Activated naive CD4-positive, alpha-beta T cell treated with anti-CD3 and anti-CD28 coated beads for 36 hours (primary cell): Measurements from ENCODE around the gene RBM19. TPM values are rescaled to one million over a fixed set of nuclear protein-coding genes. Genes with fewer than 3 reads are reported as not detected.

Experiments
- CTCF ChIA-PET: fragments of 350-600 bp; sonication (Branson Sonifier 250); formaldehyde crosslinking; loops from one replicate; lab custom pipeline; 2021; ENCODE audit warnings: antibody characterized with exemption; lab: Charles Lee
- DNase-seq: peaks from one replicate; pipeline ENCODE4 v3.0.0-alpha.2; 2020
- H3K27ac Mint-ChIP-seq: one replicate; pipeline ENCODE4 v1.8.0; 2021; ENCODE audit warnings: mild to moderate bottlenecking, mixed read lengths
- H3K27me3 Mint-ChIP-seq: one replicate; pipeline ENCODE4 v1.8.0; 2021; ENCODE audit warnings: low read depth, mixed read lengths
- H3K36me3 Mint-ChIP-seq: one replicate; pipeline ENCODE4 v1.8.0; 2021; ENCODE audit warnings: low read depth, mixed read lengths
- H3K4me1 Mint-ChIP-seq: one replicate; pipeline ENCODE4 v1.8.0; 2021; ENCODE audit warnings: low read depth, mixed read lengths
- H3K4me3 Mint-ChIP-seq: one replicate; pipeline ENCODE4 v1.8.0; 2021; ENCODE audit warnings: mild to moderate bottlenecking, moderate library complexity, mixed read lengths
- H3K9me3 Mint-ChIP-seq: one replicate; pipeline ENCODE4 v1.8.0; 2021; ENCODE audit warnings: mixed read lengths
- intact Hi-C: fragments of 100-400 bp; cut with micrococcal nuclease; formaldehyde crosslinking; loops from one replicate; pipeline ENCODE4 v1.15.1; 2023
- total RNA-seq, 2 experiments: library from RNA; stranded (reverse); gene quantifications; one replicate each; pipeline ENCODE4 v1.2.3, GENCODE V29; 2021

The RBM19 gene
- total RNA-seq, 2 experiments from 2014 or later: 89.0 to 96.2 TPM

GRCh38 chr12:113877607-113878006, 88.5 kb downstream of the RBM19 start:
- CTCF ChIA-PET: interaction anchor here (1.1 kb wide), 1 partner anchor 60 kb away, joined by 4 read pairs; no protein-coding TSS in a partner anchor
- no peak overlapping the region for H3K4me3 Mint-ChIP-seq
- H3K4me1 Mint-ChIP-seq: no peaks in the 10 kb centered on the region
- no peak overlapping the region for H3K27ac Mint-ChIP-seq
- no peaks in the 10 kb centered on the region for H3K9me3 Mint-ChIP-seq
- H3K36me3 Mint-ChIP-seq: peaks cover 38% of the 10 kb centered on the region
- no peaks in the 10 kb centered on the region for H3K27me3 Mint-ChIP-seq
- DNase-seq: no peak
- intact Hi-C loops: no loop called here

- H3K4me3 Mint-ChIP-seq: no peak overlapping the region
- H3K9me3 Mint-ChIP-seq: no peaks in the 10 kb centered on the region
Measured at GRCh38 chr12:113876160-113876559, 90.0 kb downstream of the RBM19 start.

GRCh38 chr12:113875691-113876090, 90.4 kb downstream of the RBM19 start:
- no peaks in the 10 kb centered on the region for H3K27me3 Mint-ChIP-seq
- no peak overlapping the region for H3K4me3 Mint-ChIP-seq
- DNase-seq: no peak
- H3K36me3 Mint-ChIP-seq: peaks cover 40% of the 10 kb centered on the region
- CTCF ChIA-PET: no interaction called here
- H3K9me3 Mint-ChIP-seq: no peaks in the 10 kb centered on the region
- intact Hi-C loops: no loop called here
- no peak overlapping the region for H3K27ac Mint-ChIP-seq
- no peaks in the 10 kb centered on the region for H3K4me1 Mint-ChIP-seq

More at GRCh38 chr12:113876160-113876559, 90.0 kb downstream of the RBM19 start:
- Mint-ChIP-seq H3K36me3 (peaks cover 38% of the 10 kb centered on the region), H3K27ac (no peak overlapping the region), H3K27me3 (no peaks in the 10 kb centered on the region), H3K4me1 (no peaks in the 10 kb centered on the region)
- CTCF ChIA-PET: no interaction called here
- no peak for DNase-seq
- intact Hi-C loops: no loop called here

- peaks cover 37% of the 10 kb centered on the region for H3K36me3 Mint-ChIP-seq
- H3K9me3 Mint-ChIP-seq: no peaks in the 10 kb centered on the region
- H3K27ac Mint-ChIP-seq: no peak overlapping the region
- H3K27me3 Mint-ChIP-seq: no peaks in the 10 kb centered on the region
- intact Hi-C loops: no loop called here
- no peak overlapping the region for H3K4me3 Mint-ChIP-seq
- H3K4me1 Mint-ChIP-seq: no peaks in the 10 kb centered on the region
- CTCF ChIA-PET: no interaction called here
- no peak for DNase-seq
Measured at GRCh38 chr12:113874999-113875561, 91.0 kb downstream of the RBM19 start.

GRCh38 chr12:113874326-113874725, 91.8 kb downstream of the RBM19 start:
- CTCF ChIA-PET: no interaction called here
- intact Hi-C loops: no loop called here
- DNase-seq: no peak
- no peaks in the 10 kb centered on the region for H3K9me3 Mint-ChIP-seq
- H3K27me3 Mint-ChIP-seq: no peaks in the 10 kb centered on the region
- H3K4me3 Mint-ChIP-seq: no peak overlapping the region
- no peak overlapping the region for H3K27ac Mint-ChIP-seq
- peaks cover 33% of the 10 kb centered on the region for H3K36me3 Mint-ChIP-seq
- H3K4me1 Mint-ChIP-seq: no peaks in the 10 kb centered on the region

GRCh38 chr12:113873740-113874139, 92.4 kb downstream of the RBM19 start:
- CTCF ChIA-PET: no interaction called here
- H3K27me3 Mint-ChIP-seq: no peaks in the 10 kb centered on the region

GRCh38 chr12:113870890-113871289, 95.2 kb downstream of the RBM19 start:
- intact Hi-C loops: no loop called here
- Mint-ChIP-seq H3K36me3 (peaks cover 33% of the 10 kb centered on the region), H3K4me3 (no peak overlapping the region), H3K4me1 (no peaks in the 10 kb centered on the region), H3K27ac (no peak overlapping the region), H3K9me3 (no peaks in the 10 kb centered on the region), H3K27me3 (no peaks in the 10 kb centered on the region)
- no peak for DNase-seq
- CTCF ChIA-PET: no interaction called here

More at GRCh38 chr12:113873740-113874139, 92.4 kb downstream of the RBM19 start:
- DNase-seq: no peak
- H3K36me3 Mint-ChIP-seq: peaks cover 31% of the 10 kb centered on the region
- no peaks in the 10 kb centered on the region for H3K4me1 Mint-ChIP-seq
- H3K9me3 Mint-ChIP-seq: no peaks in the 10 kb centered on the region
- intact Hi-C loops: no loop called here
- no peak overlapping the region for H3K27ac Mint-ChIP-seq
- no peak overlapping the region for H3K4me3 Mint-ChIP-seq

- Mint-ChIP-seq H3K9me3 (no peaks in the 10 kb centered on the region), H3K27me3 (no peaks in the 10 kb centered on the region), H3K27ac (no peak overlapping the region), H3K4me1 (no peaks in the 10 kb centered on the region), H3K36me3 (peaks cover 34% of the 10 kb centered on the region), H3K4me3 (no peak overlapping the region)
- intact Hi-C loops: no loop called here
- no peak for DNase-seq
- CTCF ChIA-PET: no interaction called here
Measured at GRCh38 chr12:113870035-113870434, 96.1 kb downstream of the RBM19 start.

- CTCF ChIA-PET: interaction anchor here (0.7 to 1.4 kb wide), 2 partner anchors 41 to 454 kb away, joined by 3 read pairs; no protein-coding TSS in a partner anchor
- H3K9me3 Mint-ChIP-seq: no peaks in the 10 kb centered on the region
- no peak for DNase-seq
- no peak overlapping the region for H3K27ac Mint-ChIP-seq
- H3K4me1 Mint-ChIP-seq: no peaks in the 10 kb centered on the region
- H3K4me3 Mint-ChIP-seq: no peak overlapping the region
- H3K27me3 Mint-ChIP-seq: no peaks in the 10 kb centered on the region
- intact Hi-C loops: no loop called here
- peaks cover 25% of the 10 kb centered on the region for H3K36me3 Mint-ChIP-seq
Measured at GRCh38 chr12:113868365-113868764, 97.8 kb downstream of the RBM19 start.

- peaks cover 2% of the 10 kb centered on the region for H3K4me1 Mint-ChIP-seq
- H3K27ac Mint-ChIP-seq: no peak overlapping the region
- no peak for DNase-seq
- no peaks in the 10 kb centered on the region for H3K27me3 Mint-ChIP-seq
- no peaks in the 10 kb centered on the region for H3K9me3 Mint-ChIP-seq
- H3K36me3 Mint-ChIP-seq: peaks cover 25% of the 10 kb centered on the region
- H3K4me3 Mint-ChIP-seq: no peak overlapping the region
- CTCF ChIA-PET: no interaction called here
- intact Hi-C loops: no loop called here
Measured at GRCh38 chr12:113867258-113867657, 98.9 kb downstream of the RBM19 start.

GRCh38 chr12:113866496-113866895, 99.6 kb downstream of the RBM19 start:
- CTCF ChIA-PET: no interaction called here
- H3K27ac Mint-ChIP-seq: no peak overlapping the region
- H3K4me1 Mint-ChIP-seq: peaks cover 7% of the 10 kb centered on the region
- H3K9me3 Mint-ChIP-seq: no peaks in the 10 kb centered on the region
- DNase-seq: no peak
- intact Hi-C loops: no loop called here
- no peaks in the 10 kb centered on the region for H3K27me3 Mint-ChIP-seq
- H3K36me3 Mint-ChIP-seq: peaks cover 27% of the 10 kb centered on the region
- no peak overlapping the region for H3K4me3 Mint-ChIP-seq

- peaks cover 8% of the 10 kb centered on the region for H3K4me1 Mint-ChIP-seq
- H3K27me3 Mint-ChIP-seq: no peaks in the 10 kb centered on the region
- no peak overlapping the region for H3K27ac Mint-ChIP-seq
- no peak for DNase-seq
- no peaks in the 10 kb centered on the region for H3K9me3 Mint-ChIP-seq
- H3K4me3 Mint-ChIP-seq: no peak overlapping the region
- peaks cover 27% of the 10 kb centered on the region for H3K36me3 Mint-ChIP-seq
- CTCF ChIA-PET: no interaction called here
- intact Hi-C loops: no loop called here
Measured at GRCh38 chr12:113863455-113863845, 102.7 kb downstream of the RBM19 start.
